ENCODE data around the gene MTHFD1L.

- TF ChIP-seq POLR2A (IDR thresholded peaks at IDR 0.05) (no peak), POLR2AphosphoS5 (IDR thresholded peaks at IDR 0.05) (no peak)
- TF ChIP-seq, protein P1, sequence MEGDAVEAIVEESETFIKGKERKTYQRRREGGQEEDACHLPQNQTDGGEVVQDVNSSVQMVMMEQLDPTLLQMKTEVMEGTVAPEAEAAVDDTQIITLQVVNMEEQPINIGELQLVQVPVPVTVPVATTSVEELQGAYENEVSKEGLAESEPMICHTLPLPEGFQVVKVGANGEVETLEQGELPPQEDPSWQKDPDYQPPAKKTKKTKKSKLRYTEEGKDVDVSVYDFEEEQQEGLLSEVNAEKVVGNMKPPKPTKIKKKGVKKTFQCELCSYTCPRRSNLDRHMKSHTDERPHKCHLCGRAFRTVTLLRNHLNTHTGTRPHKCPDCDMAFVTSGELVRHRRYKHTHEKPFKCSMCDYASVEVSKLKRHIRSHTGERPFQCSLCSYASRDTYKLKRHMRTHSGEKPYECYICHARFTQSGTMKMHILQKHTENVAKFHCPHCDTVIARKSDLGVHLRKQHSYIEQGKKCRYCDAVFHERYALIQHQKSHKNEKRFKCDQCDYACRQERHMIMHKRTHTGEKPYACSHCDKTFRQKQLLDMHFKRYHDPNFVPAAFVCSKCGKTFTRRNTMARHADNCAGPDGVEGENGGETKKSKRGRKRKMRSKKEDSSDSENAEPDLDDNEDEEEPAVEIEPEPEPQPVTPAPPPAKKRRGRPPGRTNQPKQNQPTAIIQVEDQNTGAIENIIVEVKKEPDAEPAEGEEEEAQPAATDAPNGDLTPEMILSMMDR (IDR thresholded peaks at IDR 0.05) = no peak
These were observed 42.6 kb upstream of the MTHFD1L start for GRCh38 chr6:150822932-150823331.
